Activated CD8-positive, alpha-beta T cell treated with anti-CD3 and anti-CD28 coated beads for 36 hours (primary cell): Measurements from ENCODE around the gene LETM1. TPM values are rescaled to one million over a fixed set of nuclear protein-coding genes. Genes with fewer than 3 reads are reported as not detected.

Source experiments
- ATAC-seq: fragments of 200-7000 bp; cut with Tn5 transposase; one replicate; pipeline ENCODE4 v1.10.0; 2021; ENCODE audit warnings: mild to moderate bottlenecking, moderate library complexity
- CTCF ChIA-PET: fragments of 350-600 bp; sonication (Branson Sonifier 250); formaldehyde crosslinking; loops from one replicate; lab custom pipeline; 2021; ENCODE audit warnings: antibody characterized with exemption; lab: Charles Lee
- POLR2A ChIA-PET: fragments of 350-600 bp; sonication (Branson Sonifier 250); formaldehyde crosslinking; loops from one replicate; lab custom pipeline; 2021; ENCODE audit warnings: antibody characterized with exemption; lab: Charles Lee
- DNase-seq: peaks from one replicate; pipeline ENCODE4 v3.0.0-alpha.2; 2020
- H3K27ac Mint-ChIP-seq: one replicate; pipeline ENCODE4 v1.8.0; 2021; ENCODE audit warnings: mild to moderate bottlenecking, mixed read lengths
- H3K27me3 Mint-ChIP-seq: one replicate; pipeline ENCODE4 v1.8.0; 2021; ENCODE audit warnings: mixed read lengths
- H3K36me3 Mint-ChIP-seq: one replicate; pipeline ENCODE4 v1.8.0; 2021; ENCODE audit warnings: low read depth, mixed read lengths
- H3K4me1 Mint-ChIP-seq: one replicate; pipeline ENCODE4 v1.8.0; 2021; ENCODE audit warnings: low read depth, mixed read lengths
- H3K4me3 Mint-ChIP-seq: one replicate; pipeline ENCODE4 v1.8.0; 2021; ENCODE audit warnings: mild to moderate bottlenecking, moderate library complexity, mixed read lengths
- H3K9me3 Mint-ChIP-seq: one replicate; pipeline ENCODE4 v1.8.0; 2021; ENCODE audit warnings: mixed read lengths
- CTCF ChIP-seq: fragments of 200-600 bp; IDR thresholded peaks from one replicate; pipeline ENCODE4 v1.8.0; 2022; ENCODE audit warnings: antibody characterized with exemption, mild to moderate bottlenecking
- intact Hi-C: fragments of 100-400 bp; cut with micrococcal nuclease; formaldehyde crosslinking; loops from one replicate; pipeline ENCODE4 v1.10.0; 2022
- total RNA-seq, 2 experiments: library from RNA; stranded (reverse); gene quantifications; one replicate each; pipeline ENCODE4 v1.2.3, GENCODE V29; 2021

The LETM1 gene
- total RNA-seq, 2 experiments from 2014 or later: 49.4 to 53.2 TPM

GRCh38 chr4:1813915-1814314 lies 42.0 kb downstream of the LETM1 start:
- Mint-ChIP-seq H3K36me3 (peaks cover 4% of the 10 kb centered on the region), H3K27me3 (no peaks in the 10 kb centered on the region), H3K27ac (no peak overlapping the region), H3K4me1 (no peaks in the 10 kb centered on the region), H3K4me3 (no peak overlapping the region), H3K9me3 (no peaks in the 10 kb centered on the region)
- ChIA-PET POLR2A (no interaction called here), CTCF (interaction anchor here (1.5 to 5.2 kb wide), 2 partner anchors 68 to 121 kb away, joined by 3 to 46 read pairs; no protein-coding TSS in a partner anchor)
- intact Hi-C loops: no loop called here
- TF ChIP-seq CTCF: no peak
- DNase-seq: no peak
- no peak for ATAC-seq

GRCh38 chr4:1813231-1813630 lies 42.7 kb downstream of the LETM1 start:
- TF ChIP-seq CTCF: no peak
- Mint-ChIP-seq H3K27ac (no peak overlapping the region), H3K4me1 (no peaks in the 10 kb centered on the region), H3K36me3 (peaks cover 4% of the 10 kb centered on the region), H3K4me3 (no peak overlapping the region), H3K9me3 (no peaks in the 10 kb centered on the region), H3K27me3 (no peaks in the 10 kb centered on the region)
- no peak for ATAC-seq
- DNase-seq: no peak
- ChIA-PET POLR2A (no interaction called here), CTCF (interaction anchor here (1.5 to 5.2 kb wide), 2 partner anchors 67 to 120 kb away, joined by 3 to 46 read pairs; no protein-coding TSS in a partner anchor)
- intact Hi-C loops: no loop called here

GRCh38 chr4:1812720-1813119 lies 43.2 kb downstream of the LETM1 start:
- DNase-seq (no peak), ATAC-seq (no peak)
- Mint-ChIP-seq H3K27ac (no peak overlapping the region), H3K4me1 (no peaks in the 10 kb centered on the region), H3K4me3 (no peak overlapping the region), H3K36me3 (peaks cover 4% of the 10 kb centered on the region), H3K27me3 (no peaks in the 10 kb centered on the region), H3K9me3 (no peaks in the 10 kb centered on the region)
- CTCF ChIA-PET: interaction anchor here (0.8 to 5.2 kb wide), 3 partner anchors 61 to 119 kb away, joined by 3 to 46 read pairs (median 3); no protein-coding TSS in a partner anchor
- intact Hi-C loops: no loop called here
- TF ChIP-seq CTCF: no peak
- POLR2A ChIA-PET: no interaction called here

- Mint-ChIP-seq H3K36me3 (peaks cover 2% of the 10 kb centered on the region), H3K9me3 (no peaks in the 10 kb centered on the region), H3K4me3 (no peak overlapping the region), H3K27me3 (no peaks in the 10 kb centered on the region), H3K27ac (no peak overlapping the region), H3K4me1 (no peaks in the 10 kb centered on the region)
- ATAC-seq: no peak
- ChIA-PET CTCF (interaction anchor here (0.8 to 5.3 kb wide), 14 partner anchors 8 to 117 kb away, joined by 3 to 139 read pairs (median 5); no protein-coding TSS in a partner anchor), POLR2A (interaction anchor here (0.8 to 3.6 kb wide), 4 partner anchors 45 to 70 kb away, joined by 3 to 15 read pairs (median 6); no protein-coding TSS in a partner anchor)
- DNase-seq: no peak
- intact Hi-C loops: loop anchor here (1.0 kb wide), 1 partner anchor 63 kb away; no protein-coding TSS in a partner anchor
- TF ChIP-seq CTCF: no peak
Measured at GRCh38 chr4:1810765-1811164, 45.2 kb downstream of the LETM1 start.

GRCh38 chr4:1809754-1810502 lies 46.0 kb downstream of the LETM1 start:
- Mint-ChIP-seq H3K4me3 (no peak overlapping the region), H3K9me3 (no peaks in the 10 kb centered on the region), H3K4me1 (no peaks in the 10 kb centered on the region), H3K27me3 (no peaks in the 10 kb centered on the region), H3K36me3 (peaks cover 2% of the 10 kb centered on the region), H3K27ac (no peak overlapping the region)
- TF ChIP-seq CTCF: peak; percentile 98
- CTCF ChIA-PET: interaction anchor here (0.6 to 5.3 kb wide), 25 partner anchors 9 to 261 kb away, joined by 3 to 139 read pairs (median 4); no protein-coding TSS in a partner anchor
- POLR2A ChIA-PET: interaction anchor here (0.8 to 3.6 kb wide), 3 partner anchors 45 to 65 kb away, joined by 3 to 15 read pairs (median 9); no protein-coding TSS in a partner anchor
- intact Hi-C loops: loop anchor here (1.0 kb wide), 1 partner anchor 63 kb away; no protein-coding TSS in a partner anchor
- DNase-seq (peak; percentile 83), ATAC-seq (peak; percentile 95)
